Germinal center (tissue), 1 donor: ENCODE measurements around the gene ATXN10.

ENCODE experiments used
- DNase-seq: peaks from one replicate; pipeline ENCODE4 v3.0.0; 2012; ENCODE audit warnings: mixed read lengths, low spot score

The ATXN10 gene

DNA sequence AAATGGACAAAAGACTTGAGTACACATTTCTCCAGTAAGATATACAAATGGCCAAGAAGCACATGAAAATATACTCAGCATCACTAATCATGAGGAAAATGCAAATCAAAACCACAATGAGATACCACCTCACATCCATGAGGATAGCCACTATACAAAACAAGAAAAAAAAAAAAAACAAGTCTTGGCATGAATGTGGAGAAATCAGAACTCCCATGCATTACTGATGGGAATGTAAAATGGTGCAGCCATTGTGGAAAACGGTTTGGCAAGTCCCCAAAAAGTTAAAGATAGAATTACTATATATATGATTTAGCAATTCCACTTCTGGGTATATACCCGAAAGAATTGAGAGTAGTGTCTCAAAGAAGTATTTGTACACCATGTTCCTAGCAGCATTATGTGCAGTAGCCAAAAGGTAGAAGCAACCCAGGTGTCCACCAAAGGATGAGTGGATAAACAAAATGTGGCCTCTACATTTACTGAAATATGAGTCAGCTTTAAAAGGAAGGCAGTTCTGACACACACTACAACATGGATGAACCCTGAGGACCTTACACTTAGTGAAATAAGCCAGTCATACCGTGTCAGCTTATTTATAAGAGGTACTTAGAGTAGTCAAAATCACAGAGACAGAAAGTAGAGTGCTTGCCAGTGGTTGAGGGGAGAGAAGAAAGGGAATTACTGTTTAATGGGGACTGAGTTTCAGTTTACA is 159.1 kb downstream of the ATXN10 start:
- DNase-seq, result no peak

DNA sequence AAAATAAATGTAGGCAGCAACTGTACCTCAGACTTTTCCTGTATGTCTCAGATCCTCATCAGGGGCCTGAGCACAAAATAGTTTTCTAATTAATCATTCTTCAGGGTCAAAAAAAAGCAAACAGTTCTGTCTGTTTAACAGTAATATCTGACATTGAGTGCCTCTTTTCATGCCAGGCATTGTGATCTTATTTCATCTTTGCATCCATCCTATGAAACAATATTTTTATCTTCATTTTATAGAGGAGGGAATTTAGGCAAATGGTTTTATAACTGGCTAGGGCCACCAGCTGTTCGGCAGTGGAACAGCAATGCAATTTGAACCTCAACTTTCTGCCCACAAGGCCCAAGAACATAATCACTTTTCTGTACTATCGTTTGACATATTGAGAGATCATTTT is 159.8 kb downstream of the ATXN10 start:
- no peak for DNase-seq

GRCh38 chr22:45832180-45832579 is 160.5 kb downstream of the ATXN10 start:
- DNase-seq, result no peak

GRCh38 chr22:45832959-45833580 is 161.4 kb downstream of the ATXN10 start:
- no peak for DNase-seq

GRCh38 chr22:45833613-45834012 is 162.0 kb downstream of the ATXN10 start:
- no peak for DNase-seq

DNA sequence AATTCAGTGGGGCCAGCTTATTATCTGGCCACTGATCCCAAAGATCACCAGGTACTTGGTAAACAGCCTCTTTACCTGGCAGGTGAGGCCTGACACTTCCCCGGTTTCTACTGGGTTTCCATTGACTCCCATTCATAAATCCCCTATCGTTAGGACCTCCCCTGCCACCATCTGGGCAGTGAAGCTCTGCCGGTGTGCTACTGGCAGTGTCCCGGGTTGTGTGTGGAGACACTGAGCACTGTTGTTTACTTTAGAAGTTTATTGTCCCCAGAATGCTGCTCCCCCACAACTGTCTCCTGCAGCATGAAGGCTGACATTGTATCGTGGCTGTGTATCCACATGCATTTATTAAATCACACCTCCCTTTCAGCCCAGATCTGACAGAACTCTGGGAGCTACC is 162.6 kb downstream of the ATXN10 start:
- DNase-seq, result no peak

GRCh38 chr22:45834795-45835194 is 163.2 kb downstream of the ATXN10 start:
- DNase-seq, result no peak

GRCh38 chr22:45836418-45837169 is 165.0 kb downstream of the ATXN10 start:
- no peak for DNase-seq

GRCh38 chr22:45837508-45837907 is 165.9 kb downstream of the ATXN10 start:
- no peak for DNase-seq

GRCh38 chr22:45838305-45838887 is 166.8 kb downstream of the ATXN10 start:
- DNase-seq, result no peak

DNA sequence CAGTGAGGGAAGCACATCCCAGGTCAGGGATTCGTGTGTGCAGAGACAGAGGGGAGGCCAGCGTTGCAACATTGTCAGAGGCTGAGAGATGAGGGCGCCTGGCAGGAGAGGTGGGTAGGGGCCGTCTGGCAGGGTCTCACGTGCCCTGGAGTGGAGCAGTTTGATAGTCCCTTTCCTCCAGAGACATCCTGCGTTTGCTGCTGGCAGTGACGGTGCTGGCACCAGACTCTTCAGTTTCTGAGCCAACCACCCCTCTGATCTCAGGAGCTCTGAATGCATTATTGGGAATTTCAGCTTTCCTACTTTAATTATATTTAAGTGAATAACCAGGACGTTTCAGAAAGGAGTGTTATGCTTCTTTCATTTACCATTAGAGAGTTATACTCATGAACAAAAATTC is 168.8 kb downstream of the ATXN10 start:
- DNase-seq, result no peak

- no peak for DNase-seq
These were observed 170.8 kb downstream of the ATXN10 start for GRCh38 chr22:45842291-45842991.

DNA sequence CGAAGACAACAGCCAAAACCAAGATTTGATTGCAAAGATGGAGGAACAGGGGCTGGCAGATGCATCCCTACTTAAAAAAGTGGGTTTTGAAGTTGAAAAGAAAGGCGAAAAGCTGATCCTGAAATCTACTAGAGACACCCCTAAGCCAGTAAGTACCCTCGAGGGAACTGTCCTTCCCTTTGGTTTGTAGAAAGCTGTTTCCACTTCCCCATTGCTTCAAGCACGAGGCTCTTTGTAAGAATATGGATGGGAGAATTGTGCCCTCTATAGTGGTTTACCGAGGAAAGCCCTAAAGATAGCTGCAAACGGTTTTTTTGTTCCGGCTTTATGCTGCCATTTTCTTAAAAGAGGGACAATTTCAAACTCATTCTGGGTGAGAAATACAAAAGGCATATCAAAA is 171.4 kb downstream of the ATXN10 start:
- no peak for DNase-seq

DNA sequence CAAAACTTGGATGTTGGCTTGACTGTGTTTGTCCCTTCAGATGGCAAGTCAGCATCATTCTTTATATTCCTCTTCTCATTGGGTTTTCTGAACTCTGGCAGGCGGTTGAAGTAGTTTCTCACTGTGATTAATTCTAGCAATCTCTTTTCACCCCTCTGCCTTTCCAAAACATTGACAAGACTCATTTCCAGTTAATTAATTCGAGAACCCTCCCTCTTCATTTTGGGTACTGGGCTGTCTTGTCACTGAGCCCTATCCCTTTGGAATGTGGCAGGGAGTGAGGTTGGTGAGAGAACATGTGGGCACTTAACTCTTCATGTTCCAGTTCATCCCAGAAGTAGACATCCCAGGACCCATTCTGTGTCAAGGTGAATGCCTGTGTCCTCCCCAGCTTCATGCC is 172.4 kb downstream of the ATXN10 start:
- no peak for DNase-seq

DNA sequence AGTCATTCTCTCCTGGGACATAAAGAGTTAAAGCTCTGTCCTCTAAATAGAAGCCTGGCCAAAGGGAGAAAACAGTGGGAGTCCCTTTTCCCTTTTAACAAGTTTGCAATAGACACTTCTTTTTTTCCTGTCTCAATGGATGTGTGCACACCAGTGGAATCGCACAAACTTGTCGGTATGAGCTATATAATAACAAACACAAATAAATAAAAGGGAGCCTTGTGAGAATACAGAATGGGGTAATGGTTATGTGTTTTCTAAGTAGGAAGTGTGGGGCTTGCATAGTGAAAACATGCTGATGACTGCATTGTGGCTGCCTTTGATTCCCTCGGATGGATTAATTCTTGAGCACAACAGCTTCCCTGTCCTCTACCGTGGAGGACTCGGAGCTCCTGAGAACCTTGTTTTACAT is 173.4 kb downstream of the ATXN10 start:
- no peak for DNase-seq

- DNase-seq, result no peak
These were observed 175.3 kb downstream of the ATXN10 start for GRCh38 chr22:45846952-45847351.

DNA sequence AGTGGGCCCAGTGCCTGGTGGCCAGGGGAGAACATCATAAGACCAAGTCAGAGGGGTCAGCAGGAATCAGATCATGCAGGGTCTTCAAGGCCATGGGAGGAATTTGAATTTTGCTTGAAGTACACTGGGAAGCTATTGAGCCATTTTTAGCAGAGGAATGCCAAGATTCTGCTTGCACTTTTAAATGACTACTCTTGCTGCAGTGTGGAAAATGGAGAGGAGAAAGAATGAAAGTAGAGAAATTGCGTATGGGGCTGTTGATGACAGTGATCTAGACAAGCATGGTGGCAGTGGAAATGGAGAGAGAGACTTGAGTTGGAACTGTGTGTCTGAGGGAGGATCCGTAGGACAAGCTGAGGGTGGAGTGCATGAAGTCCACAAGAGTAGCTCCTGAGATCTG is 177.3 kb downstream of the ATXN10 start:
- DNase-seq, result no peak

GRCh38 chr22:45852826-45853225 is 181.2 kb downstream of the ATXN10 start:
- DNase-seq, result no peak

GRCh38 chr22:45855961-45856360 is 184.3 kb downstream of the ATXN10 start:
- DNase-seq, result no peak

GRCh38 chr22:45857519-45857918 is 185.9 kb downstream of the ATXN10 start:
- DNase-seq, result no peak

DNA sequence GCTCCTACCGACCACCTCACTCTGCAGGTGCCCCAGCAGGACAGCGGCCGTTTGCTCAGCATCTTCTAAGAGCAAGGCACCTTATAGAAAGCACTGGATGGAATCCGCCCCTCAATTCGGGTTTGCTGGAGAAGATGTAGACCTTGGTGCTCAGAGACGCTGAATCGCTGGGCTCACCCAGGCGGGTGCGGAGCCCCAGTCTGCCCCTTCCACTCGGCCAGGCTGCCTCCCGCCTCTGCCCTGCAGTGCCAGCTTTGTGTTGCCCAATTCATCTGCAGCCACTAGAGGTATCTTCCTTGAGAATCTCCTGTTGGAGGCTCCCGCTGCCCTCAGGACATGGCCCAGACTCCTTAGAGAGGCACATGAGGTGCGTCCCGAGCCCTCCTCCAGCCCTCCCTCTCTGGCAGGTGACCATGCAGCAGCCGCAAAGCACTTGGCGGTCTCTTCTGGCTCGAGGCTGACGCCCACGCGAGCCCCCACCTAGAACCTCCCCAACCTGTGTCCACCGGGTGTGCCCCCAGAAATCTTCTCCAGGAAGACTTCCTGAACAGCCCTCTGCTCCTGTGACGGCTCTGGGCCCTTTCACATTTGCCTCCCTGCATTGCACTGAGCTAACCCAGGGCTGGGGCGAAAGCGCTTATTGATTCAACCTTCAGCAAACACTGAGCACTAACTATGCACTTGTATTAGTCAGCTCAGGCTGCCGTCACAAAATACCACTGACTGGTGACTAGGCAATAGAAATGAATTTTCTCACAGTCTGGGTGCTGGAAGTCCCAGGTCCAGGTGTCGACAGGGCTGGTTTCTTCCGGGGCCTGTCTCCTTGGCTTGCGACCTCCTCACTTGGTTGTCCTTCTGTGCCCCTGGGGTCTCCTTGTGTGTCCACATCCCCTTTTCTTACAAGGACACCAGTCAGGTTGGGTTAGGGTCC is 187.9 kb downstream of the ATXN10 start:
- no peak for DNase-seq
